ENCODE data around the gene L3MBTL4. TPM values are rescaled to one million over a fixed set of nuclear protein-coding genes. Genes with fewer than 3 reads are reported as not detected.

Gene L3MBTL4
- total and polyA plus RNA-seq, 11 donors = 0.27 to 3.3 (median 1.2) TPM

- peaks cover 0 to 3% (median 0%) of the 10 kb centered on the region in 9 donors for H3K27me3 ChIP-seq
- intact Hi-C loops (cut with DNase I) = no loop called here
- no peaks in the 10 kb centered on the region for H3K4me1 ChIP-seq
- no peaks in the 10 kb centered on the region for H3K36me3 ChIP-seq
- H3K27ac ChIP-seq = no peak overlapping the region
- ATAC-seq (no peak), DNase-seq (no peak)
- H3K9me3 ChIP-seq = no peaks in the 10 kb centered on the region
- WGBS, 4 donors = 82 to 90% (median 88%) methylated on average over 3 of the region's 3 CpGs
- TF ChIP-seq CTCF (IDR thresholded peaks at IDR 0.05) (no peak), POLR2A (IDR thresholded peaks at IDR 0.05) (no peak)
- H3K4me3 ChIP-seq = no peak overlapping the region
Measured at GRCh38 chr18:5937795-5938194, 476.9 kb downstream of the L3MBTL4 start.

- H3K27ac ChIP-seq = no peak overlapping the region
- H3K4me1 ChIP-seq = no peaks in the 10 kb centered on the region
- H3K4me3 ChIP-seq = no peak overlapping the region
- TF ChIP-seq CTCF (IDR thresholded peaks at IDR 0.05) = no peak
- TF ChIP-seq POLR2A (IDR thresholded peaks at IDR 0.05) = no peak
- no peaks in the 10 kb centered on the region for H3K9me3 ChIP-seq
- no peaks in the 10 kb centered on the region for H3K36me3 ChIP-seq
- no peak for DNase-seq
- H3K27me3 ChIP-seq = peaks cover 0 to 3% (median 0%) of the 10 kb centered on the region in 9 donors
- WGBS, 4 donors = 85 to 91% (median 90%) methylated on average over 7 of the region's 7 CpGs
- intact Hi-C loops (cut with DNase I) = no loop called here
- ATAC-seq = no peak
Measured at GRCh38 chr18:5937121-5937520, 477.6 kb downstream of the L3MBTL4 start.

- intact Hi-C loops (cut with DNase I) = no loop called here
Measured at GRCh38 chr18:5930789-5931188, 483.9 kb downstream of the L3MBTL4 start.

GRCh38 chr18:5918205-5918858 lies 496.4 kb downstream of the L3MBTL4 start:
- TF ChIP-seq CTCF (IDR thresholded peaks at IDR 0.05) (no peak), POLR2A (IDR thresholded peaks at IDR 0.05) (no peak)
- no peak overlapping the region for H3K27ac ChIP-seq
- no peaks in the 10 kb centered on the region for H3K4me1 ChIP-seq
- no peak for DNase-seq
- H3K4me3 ChIP-seq = no peak overlapping the region
- no peaks in the 10 kb centered on the region for H3K9me3 ChIP-seq
- H3K27me3 ChIP-seq = peaks cover 0 to 13% (median 0%) of the 10 kb centered on the region in 9 donors
- intact Hi-C loops (cut with DNase I) = no loop called here
- no peaks in the 10 kb centered on the region for H3K36me3 ChIP-seq
- 83 to 87% (median 85%) methylated on average over 3 of the region's 3 CpGs for WGBS, 4 donors
- no peak for ATAC-seq

More at GRCh38 chr18:5930789-5931188, 483.9 kb downstream of the L3MBTL4 start:
- TF ChIP-seq POLR2A (IDR thresholded peaks at IDR 0.05) (no peak), CTCF (IDR thresholded peaks at IDR 0.05) (no peak)
- Histone ChIP-seq H3K27me3 (peaks cover 0 to 4% (median 0%) of the 10 kb centered on the region in 9 donors), H3K4me1 (no peaks in the 10 kb centered on the region), H3K9me3 (peaks cover 0 to 21% (median 2%) of the 10 kb centered on the region in 12 donors), H3K27ac (no peak overlapping the region), H3K36me3 (no peaks in the 10 kb centered on the region), H3K4me3 (no peak overlapping the region)
- DNase-seq = no peak
- 62 to 77% (median 70%) methylated on average over 2 of the region's 2 CpGs for WGBS, 4 donors
- no peak for ATAC-seq

Measured in heart left ventricle (tissue), 16 donors.